Neural crest cell (in vitro differentiated cells): ENCODE data around the gene SLC9A3. TPM values are rescaled to one million over a fixed set of nuclear protein-coding genes. Genes with fewer than 3 reads are reported as not detected.
A peak's percentile ranks its signal among the peaks of the same experiment; 100 is the strongest.
"Not testable (repeated sequence)": the region's sequence is repeated elsewhere in the genome, so short reads cannot be mapped to it uniquely, and the experiment has no call there.

ENCODE experiments used
- DNase-seq: peaks from one replicate; pipeline ENCODE4 v3.0.0; 2021; ENCODE audit warnings: low read depth, mixed read lengths, low spot score
- H3K27ac Mint-ChIP-seq: one replicate; pipeline ENCODE4 v1.8.0; 2021; ENCODE audit warnings: mild to moderate bottlenecking, mixed read lengths; ENCODE audit not compliant: unreplicated experiment
- H3K27me3 Mint-ChIP-seq: 2 replicates; pipeline ENCODE4 v1.8.0; 2021; ENCODE audit warnings: low read depth, mild to moderate bottlenecking, mixed read lengths
- H3K36me3 Mint-ChIP-seq: 2 replicates; pipeline ENCODE4 v1.8.0; 2021; ENCODE audit warnings: low read depth, mild to moderate bottlenecking, mixed read lengths
- H3K4me1 Mint-ChIP-seq: 2 replicates; pipeline ENCODE4 v1.8.0; 2021; ENCODE audit warnings: mixed read lengths
- H3K4me3 Mint-ChIP-seq: one replicate; pipeline ENCODE4 v1.8.0; 2021; ENCODE audit warnings: mild to moderate bottlenecking, mixed read lengths
- H3K9me3 Mint-ChIP-seq: 2 replicates; pipeline ENCODE4 v1.8.0; 2021; ENCODE audit warnings: mixed read lengths
- CTCF ChIP-seq: fragments of 200-600 bp; sonication (generic); conservative IDR thresholded peaks from 2 replicates; pipeline ENCODE4 v1.5.0; 2021; ENCODE audit warnings: antibody characterized with exemption, mild to moderate bottlenecking
- total RNA-seq: library from RNA; stranded (reverse); gene quantifications from 2 replicates; pipeline ENCODE4 v1.2.1, GENCODE V29; 2021

The SLC9A3 gene
- total RNA-seq, 1 donor from 2014 or later, result 1.5 TPM

DNA sequence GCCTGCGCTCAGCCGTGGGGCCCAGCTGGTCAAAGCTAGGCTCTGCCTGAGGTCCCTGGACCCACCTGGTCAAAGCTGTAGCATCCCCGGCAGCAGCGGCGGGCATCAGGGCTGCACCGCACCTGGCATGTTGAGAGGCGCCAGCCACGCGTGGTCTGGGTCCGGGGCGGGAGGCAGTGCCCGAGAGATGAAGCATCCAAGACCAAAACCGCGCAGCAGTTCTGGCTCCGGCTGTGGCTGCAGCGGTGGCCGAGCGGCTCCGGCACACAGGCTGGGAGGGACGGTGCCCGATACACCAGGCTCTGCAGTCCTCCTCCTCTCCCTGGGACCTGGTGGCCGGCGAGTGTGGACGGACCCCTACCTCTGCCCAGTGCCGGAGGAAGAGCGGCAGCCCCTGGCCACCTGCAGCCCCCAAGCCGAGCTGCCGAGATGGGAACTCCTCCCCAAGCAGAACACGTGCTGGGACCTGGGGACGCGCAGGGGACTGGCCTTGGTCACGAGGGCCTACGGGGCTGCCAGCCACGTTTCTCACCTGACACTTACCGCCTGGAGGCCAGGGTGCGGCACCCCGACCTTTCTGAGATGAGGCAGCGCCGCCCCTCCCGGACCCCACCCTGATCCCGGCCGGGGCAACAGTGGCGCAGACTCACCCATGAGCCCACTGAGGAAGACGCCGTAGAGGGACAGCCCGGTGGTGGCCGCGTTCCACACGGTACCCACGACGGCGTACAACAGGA lies 33.0 kb downstream of the SLC9A3 start:
- H3K4me3 Mint-ChIP-seq, result no peak overlapping the region
- H3K9me3 Mint-ChIP-seq, result no peaks in the 10 kb centered on the region
- no peaks in the 10 kb centered on the region for H3K36me3 Mint-ChIP-seq
- H3K4me1 Mint-ChIP-seq, result peaks cover 3% of the 10 kb centered on the region
- no peak overlapping the region for H3K27ac Mint-ChIP-seq
- peaks cover 38% of the 10 kb centered on the region for H3K27me3 Mint-ChIP-seq
- TF ChIP-seq CTCF, result no peak
- no peak for DNase-seq

GRCh38 chr5:490116-491106 lies 33.8 kb downstream of the SLC9A3 start:
- H3K9me3 Mint-ChIP-seq, result no peaks in the 10 kb centered on the region
- peaks cover 32% of the 10 kb centered on the region for H3K27me3 Mint-ChIP-seq
- H3K27ac Mint-ChIP-seq, result no peak overlapping the region
- DNase-seq, result no peak
- no peak for TF ChIP-seq CTCF
- no peaks in the 10 kb centered on the region for H3K36me3 Mint-ChIP-seq
- H3K4me1 Mint-ChIP-seq, result peaks cover 3% of the 10 kb centered on the region
- no peak overlapping the region for H3K4me3 Mint-ChIP-seq

DNA sequence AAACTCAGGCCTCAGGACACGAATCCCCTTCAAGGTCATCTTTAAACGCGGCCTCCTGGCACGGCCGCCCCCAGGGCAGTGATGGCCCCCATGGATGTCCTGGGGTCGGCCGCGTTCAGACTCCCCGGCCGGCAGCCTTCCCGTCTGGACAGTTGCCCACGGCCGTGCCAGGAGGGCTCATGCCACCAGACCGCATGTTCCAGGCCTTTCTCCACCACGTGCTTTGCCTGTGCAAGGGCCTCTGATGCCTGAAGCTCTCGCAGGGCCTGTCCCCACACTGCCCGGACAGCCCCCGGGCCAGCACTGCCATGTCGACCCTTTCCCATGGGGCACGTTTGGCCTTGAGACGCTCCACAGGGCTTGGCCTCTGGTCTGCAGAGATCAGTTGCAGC lies 34.6 kb downstream of the SLC9A3 start:
- H3K9me3 Mint-ChIP-seq, result no peaks in the 10 kb centered on the region
- peaks cover 26% of the 10 kb centered on the region for H3K27me3 Mint-ChIP-seq
- H3K27ac Mint-ChIP-seq, result no peak overlapping the region
- no peaks in the 10 kb centered on the region for H3K36me3 Mint-ChIP-seq
- no peak for TF ChIP-seq CTCF
- peaks cover 3% of the 10 kb centered on the region for H3K4me1 Mint-ChIP-seq
- DNase-seq, result no peak
- H3K4me3 Mint-ChIP-seq, result no peak overlapping the region

DNA sequence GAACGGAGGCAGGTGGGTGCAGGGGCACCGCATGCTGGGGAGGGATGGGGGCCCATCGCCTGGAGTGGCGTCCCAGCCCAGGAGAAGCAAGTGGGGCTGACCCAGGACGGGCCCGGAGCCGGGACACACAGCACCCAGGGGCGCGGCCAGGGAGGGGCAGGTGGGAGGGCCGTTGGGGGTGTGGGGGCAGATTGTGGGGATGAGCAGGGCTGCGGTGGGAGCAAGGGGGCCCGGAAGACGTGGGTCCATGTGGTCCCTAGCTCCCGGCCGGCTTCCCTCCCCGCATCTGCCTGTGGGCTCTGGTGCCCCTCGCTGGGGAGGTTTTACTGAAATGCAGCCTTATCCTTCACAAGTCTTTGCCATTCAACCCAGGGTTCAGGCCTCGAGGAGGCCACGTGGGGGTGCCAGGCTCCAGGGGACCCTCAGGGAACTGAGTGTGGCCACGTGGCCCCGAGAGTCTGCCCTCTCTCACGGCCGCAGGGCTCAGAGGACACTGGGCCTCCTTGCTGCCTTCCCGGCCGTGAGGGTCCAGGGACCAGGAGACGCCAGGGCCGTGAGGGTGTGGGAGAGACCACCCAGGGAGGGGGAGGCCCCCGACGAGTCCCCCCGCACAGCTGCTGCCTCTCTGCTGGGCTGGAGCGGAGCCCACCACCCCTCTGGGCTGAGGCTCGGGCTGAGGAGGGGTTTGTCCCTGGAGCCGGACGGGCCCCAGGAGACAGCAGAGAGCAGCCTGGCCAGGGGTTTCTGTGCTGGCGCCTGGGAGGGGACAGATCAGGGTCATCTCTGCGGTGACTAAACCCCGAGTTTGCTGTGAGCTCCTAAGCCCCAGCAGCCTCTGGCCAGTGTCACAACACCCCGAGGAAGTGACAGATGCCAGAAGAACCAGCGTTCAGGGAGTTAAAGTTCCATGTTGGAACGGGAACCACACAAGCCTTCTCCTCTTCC lies 35.2 kb downstream of the SLC9A3 start:
- TF ChIP-seq CTCF, result no peak
- Mint-ChIP-seq H3K27ac (no peak overlapping the region), H3K9me3 (no peaks in the 10 kb centered on the region), H3K4me1 (peaks cover 3% of the 10 kb centered on the region), H3K27me3 (peaks cover 20% of the 10 kb centered on the region), H3K4me3 (no peak overlapping the region), H3K36me3 (no peaks in the 10 kb centered on the region)
- DNase-seq, result no peak

- Mint-ChIP-seq H3K36me3 (no peaks in the 10 kb centered on the region), H3K27me3 (peaks cover 13% of the 10 kb centered on the region), H3K4me3 (no peak overlapping the region), H3K4me1 (peaks cover 3% of the 10 kb centered on the region), H3K9me3 (no peaks in the 10 kb centered on the region), H3K27ac (no peak overlapping the region)
- DNase-seq, result no peak
- no peak for TF ChIP-seq CTCF
Observed at GRCh38 chr5:488241-488640, 36.0 kb downstream of the SLC9A3 start.

DNA sequence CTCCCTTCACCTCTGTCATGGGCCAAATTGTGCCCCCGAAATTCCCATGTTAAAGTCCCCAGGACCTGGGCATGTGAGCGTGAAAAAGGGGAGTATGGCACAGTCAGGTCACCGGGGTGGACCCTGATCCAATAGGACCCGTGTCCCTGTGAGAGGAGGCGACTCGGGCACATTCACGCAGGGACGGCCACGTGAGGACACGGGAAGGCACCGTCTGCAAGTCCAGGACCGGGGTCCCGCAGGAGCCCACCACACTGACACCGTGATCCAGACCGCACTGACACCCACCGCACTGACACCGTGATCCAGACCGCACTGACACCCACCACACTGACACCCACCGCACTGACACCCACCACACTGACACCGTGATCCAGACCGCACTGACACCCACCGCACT lies 37.7 kb downstream of the SLC9A3 start:
- not testable (repeated sequence) for H3K36me3 Mint-ChIP-seq

More for the DNA sequence above, 37.7 kb downstream of the SLC9A3 start:
- H3K4me3 Mint-ChIP-seq, H3K27me3 Mint-ChIP-seq, H3K4me1 Mint-ChIP-seq, DNase-seq, H3K9me3 Mint-ChIP-seq: not testable (repeated sequence)
- H3K27ac Mint-ChIP-seq, result peak overlapping the region; percentile 43
